HepG2 (cell line): ENCODE data around the gene CMPK1. TPM values are rescaled to one million over a fixed set of nuclear protein-coding genes. Genes with fewer than 3 reads are reported as not detected.

ENCODE experiments used
- ATAC-seq: fragments of 200-7000 bp; cut with Tn5 transposase; 3 replicates; pipeline ENCODE4 v1.9.1; 2020; ENCODE audit warnings: mild to moderate bottlenecking, moderate library complexity
- BruUV-seq: library from RNA; stranded (reverse); fragments of 400-500 nt; replicated peaks from 2 replicates; lab custom pipeline; 2021; lab: Mats Ljungman, UMichigan
- CTCF ChIA-PET: fragments of 300-600 bp; formaldehyde crosslinking; extraction: SDS; loops from one replicate; lab custom pipeline; 2021; ENCODE audit warnings: low total read pairs, inconsistent platforms, low intra/inter-chr PET ratio; lab: Yijun Ruan, JAX
- POLR2A ChIA-PET: fragments of 350-600 bp; sonication (Branson Sonifier 250); formaldehyde crosslinking; loops from one replicate; lab custom pipeline; 2020; ENCODE audit warnings: antibody characterized with exemption, inconsistent platforms; lab: Yijun Ruan, JAX
- DNase-seq: peaks from one replicate; pipeline ENCODE4 v3.0.0-alpha.2; 2015; ENCODE audit warnings: low spot score
- FAIRE-seq: peaks from 3 replicates; lab custom pipeline; 2011; peaks lifted over from hg19 to GRCh38; lab: Jason Lieb, UNC
- H2AFZ ChIP-seq: one replicate; pipeline ENCODE4 v1.6.1; 2011; ENCODE audit warnings: low read length, inconsistent platforms
- H3K27ac ChIP-seq: fragments of 300-600 bp; 3 replicates; pipeline ENCODE4 v1.8.0; 2011; ENCODE audit warnings: mixed run types, mild to moderate bottlenecking, mixed read lengths, low read length, inconsistent platforms; ENCODE audit not compliant: insufficient read depth; ENCODE audit errors: extremely low read length
- H3K27me3 ChIP-seq, 2 experiments: fragments of 200-600 bp in 1 of 2; 2 replicates in 1 of 2; 3 replicates in 1 of 2; pipeline versions ENCODE4 v1.6.0 to v1.8.0; 2011; ENCODE audit warnings: low read length in 2 of 2, mild to moderate bottlenecking in 2 of 2, moderate library complexity in 2 of 2, inconsistent platforms in 1 of 2; ENCODE audit not compliant: insufficient read depth in 2 of 2, control insufficient read depth in 1 of 2
- H3K36me3 ChIP-seq, 2 experiments: fragments of 200-600 bp in 1 of 2; replicated peaks in 1 of 2; 2 replicates in 1 of 2; 3 replicates in 1 of 2; pipeline versions ENCODE4 v1.5.1 to v1.8.0; 2011; ENCODE audit warnings: low read length in 2 of 2, inconsistent platforms in 1 of 2; ENCODE audit not compliant: insufficient read depth in 2 of 2, control insufficient read depth in 1 of 2
- H3K4me1 ChIP-seq: 2 replicates; pipeline ENCODE4 v1.5.1; 2012; ENCODE audit warnings: low read length, inconsistent platforms; ENCODE audit not compliant: insufficient read depth
- H3K4me2 ChIP-seq: 2 replicates; pipeline ENCODE4 v1.6.0; 2011; ENCODE audit warnings: low read depth, low read length, inconsistent platforms
- H3K4me3 ChIP-seq, 3 experiments: fragments of 200-600 bp in 1 of 3; sonication (generic), shearing (Covaris generic) in 1 of 3; replicated peaks in 1 of 3; 2 replicates each; pipeline ENCODE4 v1.5.1; 2011 to 2016; ENCODE audit warnings: low read length in 3 of 3, inconsistent platforms in 2 of 3, low read depth in 2 of 3, mild to moderate bottlenecking in 2 of 3, control low read depth in 1 of 3, mixed read lengths in 1 of 3; ENCODE audit not compliant: insufficient read depth in 1 of 3
- H3K79me2 ChIP-seq: one replicate; pipeline ENCODE4 v1.6.1; 2011; ENCODE audit warnings: low read length, inconsistent platforms; ENCODE audit not compliant: insufficient read depth
- H3K9ac ChIP-seq: 2 replicates; pipeline ENCODE4 v1.6.0; 2011; ENCODE audit warnings: mild to moderate bottlenecking, low read depth, low read length, inconsistent platforms; ENCODE audit not compliant: insufficient read depth
- H3K9me3 ChIP-seq: 2 replicates; pipeline ENCODE4 v1.5.1; 2012; ENCODE audit warnings: mild to moderate bottlenecking, low read length
- H4K20me1 ChIP-seq: 2 replicates; pipeline ENCODE4 v1.6.0; 2011; ENCODE audit warnings: inconsistent platforms, mild to moderate bottlenecking, low read length, moderate library complexity; ENCODE audit not compliant: insufficient read depth
- CBFB ChIP-seq: sonication (generic); formaldehyde crosslinking; IDR thresholded peaks from 2 replicates; pipeline ENCODE4 v1.4.0; 2020; ENCODE audit warnings: missing genetic modification reagents
- CREM ChIP-seq, 2 experiments: sonication (generic) in 1 of 2; formaldehyde crosslinking in 1 of 2; IDR thresholded peaks; 2 replicates each; pipeline versions ENCODE4 v1.4.0 to v1.6.1; 2016 to 2020; ENCODE audit warnings: antibody characterized with exemption in 1 of 2, mild to moderate bottlenecking in 1 of 2, missing genetic modification reagents in 1 of 2
- FOXA1 ChIP-seq, 2 experiments: fragments of 450-650 bp in 1 of 2; sonication (generic) in 1 of 2; formaldehyde crosslinking in 1 of 2; IDR thresholded peaks; 2 replicates each; pipeline versions ENCODE4 v1.4.0 to v1.6.1; 2016 to 2020; ENCODE audit warnings: missing genetic modification reagents in 1 of 2
- GATAD2A ChIP-seq: IDR thresholded peaks from 2 replicates; pipeline ENCODE4 v1.6.1; 2016
- HNF4A ChIP-seq: sonication (generic); formaldehyde crosslinking; IDR thresholded peaks from 2 replicates; pipeline ENCODE4 v1.4.0; 2020; ENCODE audit warnings: missing genetic modification reagents
- ISL2 ChIP-seq: sonication (generic); formaldehyde crosslinking; IDR thresholded peaks from 2 replicates; pipeline ENCODE4 v1.5.0; 2020; ENCODE audit warnings: missing genetic modification reagents
- RERE ChIP-seq: IDR thresholded peaks from 2 replicates; pipeline ENCODE4 v1.6.1; 2016; ENCODE audit warnings: low read depth, missing genetic modification reagents, missing compliant biosample characterization
- RFX1 ChIP-seq: fragments of 450-650 bp; IDR thresholded peaks from 2 replicates; pipeline ENCODE4 v1.6.1; 2017
- ZBTB42 ChIP-seq: sonication (generic); formaldehyde crosslinking; IDR thresholded peaks from 2 replicates; pipeline ENCODE4 v1.5.0; 2020; ENCODE audit warnings: mild to moderate bottlenecking, missing genetic modification reagents
- ZNF235 ChIP-seq: sonication (generic); formaldehyde crosslinking; IDR thresholded peaks from 2 replicates; pipeline ENCODE4 v1.8.1; 2023; ENCODE audit warnings: mild to moderate bottlenecking, missing genetic modification reagents, borderline replicate concordance
- WGBS: methylation state at CpG from one replicate; pipeline ENCODE4 v1.1.6; 2017; ENCODE audit warnings: low lambda C conversion rate; 5-methylcytosine and 5-hydroxymethylcytosine counted together
- in situ Hi-C: cut with HindIII; loops from 2 replicates; pipeline ENCODE4 v1.10.0; 2017; ENCODE audit warnings: low pct_unique_long_range_greater_than_20kb; ENCODE audit not compliant: extremely low pct_ligation_motif_present
- intact Hi-C: fragments of 100-400 bp; cut with micrococcal nuclease; formaldehyde crosslinking; loops from one replicate; pipeline ENCODE4 v1.10.0; 2022; ENCODE audit not compliant: unreplicated experiment
- polyA plus RNA-seq, 8 experiments: library from polyadenylated mRNA; depleted of rRNA in 3 of 8; stranded (reverse) in 7 of 8; unstranded in 1 of 8; fragments of >200 nt; fragmentation: Illumina TruSeq in 4 of 8; extraction: Trizol in 4 of 8; gene quantifications; 2 replicates each; pipeline versions ENCODE4 v1.2.1 to v1.2.3, GENCODE V29; 2011 to 2016; ENCODE audit warnings: low read depth in 4 of 8, missing spikeins in 1 of 8, mixed read lengths in 1 of 8; ENCODE audit not compliant: insufficient read depth in 1 of 8
- total RNA-seq, 5 experiments: library from RNA; depleted of rRNA; stranded (reverse); fragments of >200 nt; fragmentation: Illumina TruSeq; extraction: Trizol; gene quantifications; 2 replicates each; pipeline ENCODE4 v1.2.3, GENCODE V29; 2016; ENCODE audit warnings: low read depth in 1 of 5
- TF ChIP-seq, protein P1 (sequence below): sonication (generic); formaldehyde crosslinking; IDR thresholded peaks from 2 replicates; pipeline ENCODE4 v1.9.0; 2022; ENCODE audit warnings: low read depth, missing genetic modification reagents

The CMPK1 gene
- total and polyA plus RNA-seq, 2 of the 13 experiments (the other 11 are each of a cell fraction or from before 2014, with no cell fraction given), result 38.3 to 92.0 TPM

GRCh38 chr1:47374501-47374900 is 40.9 kb downstream of the CMPK1 start:
- no peak overlapping the region for H2AFZ ChIP-seq
- 94% methylated on average over 1 of the region's 1 CpG for WGBS
- no peak for FAIRE-seq
- no peaks in the 10 kb centered on the region for H3K27me3 ChIP-seq
- no peaks in the 10 kb centered on the region for H3K9me3 ChIP-seq
- H3K36me3 ChIP-seq, result peaks cover 3 to 53% of the 10 kb centered on the region in 2 experiments; a peak in 4 of 5 replicates
- in situ Hi-C loops (no loop called here), intact Hi-C loops (no loop called here)
- no peak overlapping the region for H3K27ac ChIP-seq
- ATAC-seq, result no peak
- no TSS peak for BruUV-seq
- H4K20me1 ChIP-seq, result no peaks in the 10 kb centered on the region
- H3K79me2 ChIP-seq, result no peaks in the 10 kb centered on the region
- H3K9ac ChIP-seq, result no peak overlapping the region
- ChIA-PET CTCF (no interaction called here), POLR2A (no interaction called here)
- no peak for DNase-seq
- H3K4me2 ChIP-seq, result no peak overlapping the region
- peaks cover 33% of the 10 kb centered on the region for H3K4me1 ChIP-seq
- H3K4me3 ChIP-seq, result no peak overlapping the region
- TF ChIP-seq RFX1, result no peak

- no TSS peak for BruUV-seq
- Histone ChIP-seq H3K27ac (peak overlapping the region; percentile 75), H3K4me2 (no peak overlapping the region; the same call in 1 of the 2 replicates), H3K9ac (no peak overlapping the region), H3K4me1 (peaks cover 65% of the 10 kb centered on the region), H4K20me1 (no peaks in the 10 kb centered on the region), H3K9me3 (no peaks in the 10 kb centered on the region), H3K79me2 (no peaks in the 10 kb centered on the region), H2AFZ (no peak overlapping the region), H3K4me3 (no peak overlapping the region), H3K36me3 (peaks cover 2 to 27% of the 10 kb centered on the region in 2 experiments; a peak in 3 of 5 replicates), H3K27me3 (no peaks in the 10 kb centered on the region)
- in situ Hi-C loops (no loop called here), intact Hi-C loops (loop anchor here (5.0 kb wide), 1 partner anchor 66 kb away; the partner anchor contains the start of gene STIL)
- WGBS, result 9% methylated on average over 1 of the region's 1 CpG
- peak; percentile 35; the same call in 2 of the 3 replicates for ATAC-seq
- peak; percentile 73 for DNase-seq
- POLR2A ChIA-PET, result no interaction called here
- FAIRE-seq, result peak; percentile 49
- CTCF ChIA-PET, result no interaction called here
- TF ChIP-seq HNF4A, result peak; percentile 28; the same call in 1 of the 2 replicates
- peak; percentile 90 for TF ChIP-seq ISL2 (CRISPR knock-in tag)
- TF ChIP-seq RERE (CRISPR knock-in tag), result 0 out of 2 replicates have a peak, but pooled peaks have one; percentile 25
- TF ChIP-seq CBFB, result peak; percentile 49; the same call in 1 of the 2 replicates
- TF ChIP-seq CREM (IDR thresholded peaks at IDR 0.05), result peak; percentile 67; the same call in 1 of the 2 replicates
- TF ChIP-seq CREM (CRISPR knock-in tag; IDR thresholded peaks at IDR 0.05), result no peak
- TF ChIP-seq GATAD2A (CRISPR knock-in tag), result peak; percentile 35; the same call in 1 of the 2 replicates
- TF ChIP-seq, protein P1, sequence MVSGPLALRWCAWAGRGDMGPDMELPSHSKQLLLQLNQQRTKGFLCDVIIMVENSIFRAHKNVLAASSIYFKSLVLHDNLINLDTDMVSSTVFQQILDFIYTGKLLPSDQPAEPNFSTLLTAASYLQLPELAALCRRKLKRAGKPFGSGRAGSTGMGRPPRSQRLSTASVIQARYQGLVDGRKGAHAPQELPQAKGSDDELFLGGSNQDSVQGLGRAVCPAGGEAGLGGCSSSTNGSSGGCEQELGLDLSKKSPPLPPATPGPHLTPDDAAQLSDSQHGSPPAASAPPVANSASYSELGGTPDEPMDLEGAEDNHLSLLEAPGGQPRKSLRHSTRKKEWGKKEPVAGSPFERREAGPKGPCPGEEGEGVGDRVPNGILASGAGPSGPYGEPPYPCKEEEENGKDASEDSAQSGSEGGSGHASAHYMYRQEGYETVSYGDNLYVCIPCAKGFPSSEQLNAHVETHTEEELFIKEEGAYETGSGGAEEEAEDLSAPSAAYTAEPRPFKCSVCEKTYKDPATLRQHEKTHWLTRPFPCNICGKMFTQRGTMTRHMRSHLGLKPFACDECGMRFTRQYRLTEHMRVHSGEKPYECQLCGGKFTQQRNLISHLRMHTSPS (CRISPR knock-in tag), result no peak
- no peak for TF ChIP-seq FOXA1 (IDR thresholded peaks at IDR 0.05)
- TF ChIP-seq FOXA1 (CRISPR knock-in tag; IDR thresholded peaks at IDR 0.05), result peak; percentile 69
- TF ChIP-seq ZNF235, result no peak
- TF ChIP-seq ZBTB42, result no peak
These were observed 44.6 kb downstream of the CMPK1 start for GRCh38 chr1:47378147-47378546.
